Thoracic aorta (tissue), 2 donors: Measurements from ENCODE around the gene TBC1D24. TPM values are rescaled to one million over a fixed set of nuclear protein-coding genes. Genes with fewer than 3 reads are reported as not detected.
A peak's percentile ranks its signal among the peaks of the same experiment; 100 is the strongest.

Experiments
- ATAC-seq: fragments of 150-250 bp; one replicate; pipeline ENCODE4 v1.8.0; 2017; ENCODE audit warnings: low read depth; ENCODE audit not compliant: insufficient number of reproducible peaks, low FRiP score
- DNase-seq: peaks from one replicate; pipeline ENCODE4 v3.0.0-alpha.2; 2020; ENCODE audit warnings: low spot score
- H3K27ac ChIP-seq, 2 donors: fragments of 200-600 bp; sonication (generic); 1 replicate in 1 of 2; 2 replicates in 1 of 2; pipeline ENCODE4 v1.5.1; 2016; ENCODE audit warnings: mild to moderate bottlenecking in 2 of 2, moderate library complexity in 2 of 2
- H3K27me3 ChIP-seq: fragments of 200-600 bp; sonication (generic); replicated peaks from 2 replicates; pipeline ENCODE4 v1.6.0; 2016; ENCODE audit warnings: mild to moderate bottlenecking; ENCODE audit not compliant: insufficient read depth
- H3K36me3 ChIP-seq: fragments of 200-600 bp; sonication (generic); one replicate; pipeline ENCODE4 v1.5.1; 2016
- H3K4me1 ChIP-seq, 2 donors: fragments of 200-600 bp; sonication (generic); 1 replicate in 1 of 2; 2 replicates in 1 of 2; pipeline versions ENCODE4 v1.5.1 to v1.6.0; 2016; ENCODE audit warnings: low read depth in 2 of 2, mild to moderate bottlenecking in 1 of 2; ENCODE audit not compliant: control insufficient read depth in 1 of 2
- H3K4me3 ChIP-seq: fragments of 200-600 bp; sonication (generic); 2 replicates; pipeline ENCODE4 v1.5.1; 2016; ENCODE audit warnings: mild to moderate bottlenecking
- H3K9me3 ChIP-seq: fragments of 200-600 bp; sonication (generic); 2 replicates; pipeline ENCODE4 v1.5.1; 2016
- CTCF ChIP-seq: fragments of 200-600 bp; sonication (generic); IDR thresholded peaks from one replicate; pipeline ENCODE4 v1.5.1; 2019; ENCODE audit warnings: antibody characterized with exemption
- total RNA-seq, 2 donors: library from RNA; depleted of rRNA; stranded (reverse); fragments of >200 nt; gene quantifications; one replicate each; pipeline versions ENCODE4 v1.1.0 to v1.2.3, GENCODE V29; 2016

TBC1D24 gene
- total RNA-seq, 2 donors from 2014 or later = 14.5 to 15.0 TPM

DNA sequence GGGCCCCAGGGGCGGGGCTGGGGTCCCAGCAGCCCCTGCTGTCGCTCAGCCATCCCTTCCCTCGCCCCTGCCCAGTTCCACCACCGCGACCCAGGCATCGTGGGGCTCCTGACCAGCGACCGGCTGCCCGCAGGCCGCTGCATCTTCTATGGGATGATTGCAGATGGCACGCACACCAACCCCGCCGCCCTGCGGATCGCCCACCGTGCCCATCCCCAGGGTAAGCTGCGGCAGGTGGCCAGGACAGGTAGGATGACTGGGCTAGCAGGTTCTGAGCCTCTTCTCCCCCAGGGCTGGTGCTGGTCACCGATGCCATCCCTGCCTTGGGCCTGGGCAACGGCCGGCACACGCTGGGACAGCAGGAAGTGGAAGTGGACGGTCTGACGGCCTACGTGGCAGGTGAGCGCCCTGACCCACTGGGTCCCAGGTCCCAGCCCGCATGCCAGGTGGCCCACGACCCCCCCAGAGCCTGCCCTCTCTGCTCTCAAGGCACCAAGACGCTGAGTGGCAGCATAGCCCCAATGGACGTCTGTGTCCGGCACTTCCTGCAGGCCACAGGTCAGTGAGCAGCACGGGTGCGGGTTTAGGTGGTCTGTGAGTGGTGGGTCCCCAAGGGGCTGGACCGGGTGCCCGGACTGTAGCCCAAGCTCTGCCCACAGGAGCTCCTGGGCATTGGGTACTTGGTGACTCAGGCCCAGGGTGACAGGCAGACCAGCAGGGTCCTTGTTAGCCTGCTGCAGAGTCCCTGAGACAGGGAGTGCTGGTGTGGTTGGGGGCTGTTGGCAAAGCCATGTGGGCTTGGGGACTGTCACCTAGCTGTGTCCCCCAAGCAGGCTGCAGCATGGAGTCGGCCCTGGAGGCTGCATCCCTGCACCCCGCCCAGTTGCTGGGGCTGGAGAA is 53.5 kb downstream of the TBC1D24 start:
- Histone ChIP-seq H3K36me3 (peaks cover 32% of the 10 kb centered on the region), H3K4me1 (peaks cover 6 to 17% of the 10 kb centered on the region in 2 donors), H3K9me3 (no peaks in the 10 kb centered on the region), H3K4me3 (no peak overlapping the region), H3K27me3 (no peaks in the 10 kb centered on the region), H3K27ac (no peak overlapping the region)
- DNase-seq (no peak), ATAC-seq (no peak)
- TF ChIP-seq CTCF = no peak

GRCh38 chr16:2529061-2529931 is 54.4 kb downstream of the TBC1D24 start:
- H3K4me1 ChIP-seq = peaks cover 6 to 17% of the 10 kb centered on the region in 2 donors
- no peak for TF ChIP-seq CTCF
- no peak for ATAC-seq
- no peak overlapping the region for H3K4me3 ChIP-seq
- H3K36me3 ChIP-seq = peaks cover 27% of the 10 kb centered on the region
- H3K9me3 ChIP-seq = no peaks in the 10 kb centered on the region
- no peaks in the 10 kb centered on the region for H3K27me3 ChIP-seq
- H3K27ac ChIP-seq = no peak overlapping the region
- no peak for DNase-seq

GRCh38 chr16:2529961-2530628 is 55.2 kb downstream of the TBC1D24 start:
- no peaks in the 10 kb centered on the region for H3K9me3 ChIP-seq
- no peak for ATAC-seq
- H3K4me1 ChIP-seq = peaks cover 6 to 17% of the 10 kb centered on the region in 2 donors
- TF ChIP-seq CTCF = no peak
- H3K4me3 ChIP-seq = no peak overlapping the region
- H3K27me3 ChIP-seq = no peaks in the 10 kb centered on the region
- H3K27ac ChIP-seq = no peak overlapping the region
- H3K36me3 ChIP-seq = peaks cover 24% of the 10 kb centered on the region
- no peak for DNase-seq

- ATAC-seq (no peak), DNase-seq (no peak)
- Histone ChIP-seq H3K27ac (peak overlapping the region; percentile 81 to 99), H3K27me3 (no peaks in the 10 kb centered on the region), H3K4me3 (peak overlapping the region; percentile 83), H3K9me3 (no peaks in the 10 kb centered on the region), H3K36me3 (peaks cover 24% of the 10 kb centered on the region), H3K4me1 (peaks cover 6 to 17% of the 10 kb centered on the region in 2 donors)
- no peak for TF ChIP-seq CTCF
These were observed 55.8 kb downstream of the TBC1D24 start for GRCh38 chr16:2530629-2531318.
